ENCODE data around the gene CACNA2D3.

Gene CACNA2D3

DNA sequence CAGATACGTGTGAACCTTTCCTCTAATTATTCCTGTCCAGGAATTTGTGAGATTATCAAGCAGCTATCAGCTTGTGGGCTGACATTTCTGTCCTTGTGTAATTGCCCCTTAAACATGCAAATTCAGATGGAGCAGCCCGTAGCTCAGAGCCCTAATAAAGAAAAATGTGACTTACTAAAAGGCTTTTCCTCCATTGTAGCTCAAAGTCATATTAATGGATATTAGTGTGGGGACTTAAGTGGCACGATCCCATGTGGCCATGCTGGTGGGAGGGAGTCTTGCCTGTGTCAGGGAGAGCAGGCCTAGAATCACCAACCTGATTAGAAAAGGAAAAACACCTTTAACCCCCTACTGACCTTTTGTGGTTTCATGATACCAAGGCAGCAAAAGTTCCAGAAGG lies 406.3 kb downstream of the CACNA2D3 start:
- Histone ChIP-seq H3K4me1 (ENCODE audit: control insufficient read depth, insufficient read depth, low read length, unreplicated experiment) (no peaks in the 10 kb centered on the region), H3K4me3 (ENCODE audit: low read depth, low read length) (no peak overlapping the region), H2AFZ (ENCODE audit: low read length, unreplicated experiment) (no peak overlapping the region), H3K79me2 (ENCODE audit: control insufficient read depth, insufficient read depth, low read length, unreplicated experiment) (no peaks in the 10 kb centered on the region), H3K27me3 (ENCODE audit: insufficient read depth, low read length) (no peaks in the 10 kb centered on the region), H3K36me3 (ENCODE audit: insufficient read depth, low read length) (no peaks in the 10 kb centered on the region), H3K27ac (ENCODE audit: low read depth, low read length) (no peak overlapping the region)

- no peaks in the 10 kb centered on the region for H3K4me1 ChIP-seq (ENCODE audit: control insufficient read depth, insufficient read depth, low read length, unreplicated experiment)
- H3K4me3 ChIP-seq (ENCODE audit: low read depth, low read length): no peak overlapping the region
- H3K27me3 ChIP-seq (ENCODE audit: insufficient read depth, low read length): no peaks in the 10 kb centered on the region
- H3K79me2 ChIP-seq (ENCODE audit: control insufficient read depth, insufficient read depth, low read length, unreplicated experiment): no peaks in the 10 kb centered on the region
- no peak overlapping the region for H2AFZ ChIP-seq (ENCODE audit: low read length, unreplicated experiment)
- no peak overlapping the region for H3K27ac ChIP-seq (ENCODE audit: low read depth, low read length)
- H3K36me3 ChIP-seq (ENCODE audit: insufficient read depth, low read length): no peaks in the 10 kb centered on the region
Measured at GRCh38 chr3:54530091-54530490, 407.7 kb downstream of the CACNA2D3 start.

GRCh38 chr3:54530944-54531343 lies 408.6 kb downstream of the CACNA2D3 start:
- Histone ChIP-seq H3K36me3 (ENCODE audit: insufficient read depth, low read length) (no peaks in the 10 kb centered on the region), H3K79me2 (ENCODE audit: control insufficient read depth, insufficient read depth, low read length, unreplicated experiment) (no peaks in the 10 kb centered on the region), H3K27ac (ENCODE audit: low read depth, low read length) (no peak overlapping the region), H2AFZ (ENCODE audit: low read length, unreplicated experiment) (no peak overlapping the region), H3K4me1 (ENCODE audit: control insufficient read depth, insufficient read depth, low read length, unreplicated experiment) (no peaks in the 10 kb centered on the region), H3K4me3 (ENCODE audit: low read depth, low read length) (no peak overlapping the region), H3K27me3 (ENCODE audit: insufficient read depth, low read length) (no peaks in the 10 kb centered on the region)

DNA sequence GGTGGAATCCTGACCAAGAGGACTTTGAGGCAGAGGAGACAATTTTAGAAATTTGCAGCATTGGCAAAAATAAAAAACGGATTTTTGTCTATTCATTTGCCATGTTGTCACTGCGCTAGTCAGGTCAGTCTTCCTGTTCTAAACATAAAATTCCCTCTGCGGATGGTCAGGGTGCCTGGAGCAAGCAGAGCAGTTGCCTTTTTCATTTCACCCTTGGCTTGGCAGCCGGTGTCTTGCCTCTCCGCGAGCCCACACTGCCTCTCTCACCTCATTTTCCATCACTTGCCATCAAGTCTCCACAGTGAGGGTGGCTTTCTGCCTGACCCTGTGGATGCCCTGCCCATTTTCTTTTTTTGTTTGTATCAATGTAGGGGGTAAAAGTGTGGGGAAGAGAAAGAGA lies 409.4 kb downstream of the CACNA2D3 start:
- Histone ChIP-seq H3K4me1 (ENCODE audit: control insufficient read depth, insufficient read depth, low read length, unreplicated experiment) (no peaks in the 10 kb centered on the region), H3K36me3 (ENCODE audit: insufficient read depth, low read length) (no peaks in the 10 kb centered on the region)

DNA sequence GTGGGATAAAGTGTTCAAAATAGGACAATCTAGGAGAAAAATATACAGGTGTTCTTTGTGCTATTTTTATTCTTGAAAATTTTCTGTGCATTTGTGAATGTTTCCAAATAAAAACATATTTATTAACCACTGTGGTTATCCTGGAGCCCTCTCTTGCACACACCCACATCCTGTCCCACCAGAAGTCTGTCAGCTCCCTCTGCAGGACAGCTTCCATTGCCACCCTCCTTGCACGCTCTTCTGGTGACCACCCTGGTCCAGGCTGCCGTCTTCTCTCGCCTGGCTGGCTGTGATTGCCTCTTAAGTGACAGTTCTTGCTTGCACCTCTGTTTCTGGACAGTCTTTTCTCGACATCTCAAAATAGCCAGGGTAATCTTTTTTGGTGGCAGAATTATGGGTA lies 411.5 kb downstream of the CACNA2D3 start:
- Histone ChIP-seq H3K27ac (ENCODE audit: low read depth, low read length) (no peak overlapping the region), H3K4me1 (ENCODE audit: control insufficient read depth, insufficient read depth, low read length, unreplicated experiment) (no peaks in the 10 kb centered on the region), H3K79me2 (ENCODE audit: control insufficient read depth, insufficient read depth, low read length, unreplicated experiment) (no peaks in the 10 kb centered on the region), H3K27me3 (ENCODE audit: insufficient read depth, low read length) (no peaks in the 10 kb centered on the region), H2AFZ (ENCODE audit: low read length, unreplicated experiment) (no peak overlapping the region), H3K36me3 (ENCODE audit: insufficient read depth, low read length) (no peaks in the 10 kb centered on the region), H3K4me3 (ENCODE audit: low read depth, low read length) (no peak overlapping the region)

More for the DNA sequence above, 409.4 kb downstream of the CACNA2D3 start:
- Histone ChIP-seq H2AFZ (ENCODE audit: low read length, unreplicated experiment) (no peak overlapping the region), H3K79me2 (ENCODE audit: control insufficient read depth, insufficient read depth, low read length, unreplicated experiment) (no peaks in the 10 kb centered on the region), H3K27ac (ENCODE audit: low read depth, low read length) (no peak overlapping the region), H3K27me3 (ENCODE audit: insufficient read depth, low read length) (no peaks in the 10 kb centered on the region), H3K4me3 (ENCODE audit: low read depth, low read length) (no peak overlapping the region)

DNA sequence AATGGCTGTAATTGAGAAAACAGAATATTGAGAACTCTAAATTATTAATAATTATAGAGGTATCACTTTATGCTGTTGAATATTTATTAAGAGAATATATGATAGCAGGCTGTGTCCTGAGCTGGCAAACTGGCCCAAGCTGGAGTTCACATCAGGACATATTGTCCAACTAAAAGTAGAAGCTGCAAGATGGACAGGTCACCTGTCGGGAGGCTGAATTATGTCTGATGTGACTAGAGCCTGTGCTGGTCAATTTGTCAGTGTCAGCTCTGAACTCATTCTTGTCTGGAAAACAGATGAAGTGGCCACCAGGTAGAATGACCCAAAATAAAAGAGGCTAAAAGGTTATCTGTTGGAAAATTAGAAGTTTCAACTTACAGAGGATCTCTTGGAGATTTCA lies 413.3 kb downstream of the CACNA2D3 start:
- Histone ChIP-seq H3K4me1 (ENCODE audit: control insufficient read depth, insufficient read depth, low read length, unreplicated experiment) (no peaks in the 10 kb centered on the region), H3K79me2 (ENCODE audit: control insufficient read depth, insufficient read depth, low read length, unreplicated experiment) (no peaks in the 10 kb centered on the region), H3K27me3 (ENCODE audit: insufficient read depth, low read length) (no peaks in the 10 kb centered on the region), H3K27ac (ENCODE audit: low read depth, low read length) (no peak overlapping the region), H3K4me3 (ENCODE audit: low read depth, low read length) (no peak overlapping the region), H3K36me3 (ENCODE audit: insufficient read depth, low read length) (no peaks in the 10 kb centered on the region), H2AFZ (ENCODE audit: low read length, unreplicated experiment) (no peak overlapping the region)

DNA sequence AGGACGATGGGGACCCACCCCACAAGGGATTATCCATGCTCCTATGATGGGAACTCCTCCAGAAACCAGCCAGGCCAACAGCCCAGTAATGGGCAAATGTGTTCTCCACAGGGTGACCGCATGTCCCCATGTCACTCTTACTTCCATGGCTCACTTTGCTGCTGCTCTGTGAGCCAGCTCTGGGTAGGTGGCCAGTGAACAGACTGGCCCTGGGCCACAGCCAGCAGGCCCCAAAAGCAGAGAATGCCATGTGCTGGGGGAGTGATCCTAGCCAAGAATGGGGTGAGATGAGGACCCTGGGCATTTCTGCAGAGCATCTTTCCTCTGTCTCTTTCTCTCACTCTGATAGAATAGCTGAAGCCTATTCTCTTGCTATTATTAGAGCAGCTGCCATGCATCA lies 414.1 kb downstream of the CACNA2D3 start:
- Histone ChIP-seq H3K36me3 (ENCODE audit: insufficient read depth, low read length) (no peaks in the 10 kb centered on the region), H3K27me3 (ENCODE audit: insufficient read depth, low read length) (no peaks in the 10 kb centered on the region), H3K4me3 (ENCODE audit: low read depth, low read length) (no peak overlapping the region), H2AFZ (ENCODE audit: low read length, unreplicated experiment) (no peak overlapping the region), H3K27ac (ENCODE audit: low read depth, low read length) (no peak overlapping the region), H3K79me2 (ENCODE audit: control insufficient read depth, insufficient read depth, low read length, unreplicated experiment) (no peaks in the 10 kb centered on the region), H3K4me1 (ENCODE audit: control insufficient read depth, insufficient read depth, low read length, unreplicated experiment) (no peaks in the 10 kb centered on the region)

DNA sequence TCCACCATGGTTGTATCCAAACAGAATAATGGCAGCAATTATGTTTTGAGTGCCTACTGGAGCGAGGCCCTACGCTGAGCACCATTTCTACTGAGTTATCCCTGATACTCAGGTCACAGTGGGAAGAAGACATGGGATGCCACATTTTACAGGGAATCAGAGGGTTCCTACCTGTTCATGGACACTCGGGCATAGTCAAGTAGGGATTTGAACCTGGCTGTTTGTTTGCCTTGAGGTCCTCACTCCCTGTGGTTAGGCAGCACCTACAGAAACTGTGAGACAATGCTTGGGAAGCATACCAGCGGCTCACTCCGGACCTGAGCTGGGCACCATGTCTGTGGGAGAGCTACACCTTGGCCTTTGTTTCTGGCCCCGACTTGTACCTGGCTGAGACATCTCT lies 415.2 kb downstream of the CACNA2D3 start:
- Histone ChIP-seq H3K27me3 (ENCODE audit: insufficient read depth, low read length) (no peaks in the 10 kb centered on the region), H3K36me3 (ENCODE audit: insufficient read depth, low read length) (no peaks in the 10 kb centered on the region), H3K79me2 (ENCODE audit: control insufficient read depth, insufficient read depth, low read length, unreplicated experiment) (no peaks in the 10 kb centered on the region), H3K4me3 (ENCODE audit: low read depth, low read length) (no peak overlapping the region), H3K4me1 (ENCODE audit: control insufficient read depth, insufficient read depth, low read length, unreplicated experiment) (no peaks in the 10 kb centered on the region), H3K27ac (ENCODE audit: low read depth, low read length) (no peak overlapping the region), H2AFZ (ENCODE audit: low read length, unreplicated experiment) (no peak overlapping the region)

DNA sequence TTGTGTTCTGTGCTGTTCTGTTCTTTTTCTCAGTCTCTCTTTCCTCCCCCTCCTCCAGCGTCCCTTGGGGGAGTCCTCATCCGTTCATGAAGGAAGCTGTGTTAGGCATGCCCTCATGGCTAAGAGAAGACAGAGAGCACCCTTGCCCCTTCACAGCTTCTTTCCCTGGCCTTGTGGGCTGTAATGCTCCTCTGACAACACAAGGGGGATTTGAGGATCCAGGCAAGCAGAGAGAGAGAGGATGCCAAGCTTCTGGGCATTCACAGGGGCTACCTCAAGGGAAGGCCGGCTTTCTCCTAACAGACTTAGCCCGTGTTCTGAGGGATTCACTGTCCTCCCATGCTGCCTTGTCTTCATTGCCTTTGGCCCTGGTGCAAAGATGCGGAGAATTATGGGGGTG lies 416.0 kb downstream of the CACNA2D3 start:
- Histone ChIP-seq H3K4me1 (ENCODE audit: control insufficient read depth, insufficient read depth, low read length, unreplicated experiment) (no peaks in the 10 kb centered on the region), H2AFZ (ENCODE audit: low read length, unreplicated experiment) (no peak overlapping the region), H3K36me3 (ENCODE audit: insufficient read depth, low read length) (no peaks in the 10 kb centered on the region)

DNA sequence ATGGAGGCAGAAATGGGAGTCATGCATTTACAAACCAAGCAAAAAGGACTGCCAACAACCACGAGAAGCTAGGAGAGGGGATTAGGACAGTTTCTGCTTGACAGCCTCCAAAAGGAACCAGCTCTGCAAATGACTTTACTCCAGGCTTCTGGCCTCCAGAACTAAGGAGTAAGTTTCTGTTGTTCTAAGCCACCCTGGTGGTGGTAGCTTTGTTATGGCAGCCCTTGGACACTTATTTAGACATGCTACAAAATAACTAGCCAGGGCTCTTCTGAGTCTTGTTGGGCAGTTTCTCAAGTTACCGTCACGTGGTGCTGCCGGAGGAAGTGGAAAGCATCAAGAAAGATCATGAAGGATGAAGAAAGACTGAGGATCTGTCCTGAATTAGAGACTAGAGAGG lies 419.0 kb downstream of the CACNA2D3 start:
- H3K36me3 ChIP-seq (ENCODE audit: insufficient read depth, low read length): no peaks in the 10 kb centered on the region
- H3K79me2 ChIP-seq (ENCODE audit: control insufficient read depth, insufficient read depth, low read length, unreplicated experiment): no peaks in the 10 kb centered on the region
- no peak overlapping the region for H2AFZ ChIP-seq (ENCODE audit: low read length, unreplicated experiment)
- no peak overlapping the region for H3K27ac ChIP-seq (ENCODE audit: low read depth, low read length)
- no peak overlapping the region for H3K4me3 ChIP-seq (ENCODE audit: low read depth, low read length)
- no peaks in the 10 kb centered on the region for H3K27me3 ChIP-seq (ENCODE audit: insufficient read depth, low read length)
- no peaks in the 10 kb centered on the region for H3K4me1 ChIP-seq (ENCODE audit: control insufficient read depth, insufficient read depth, low read length, unreplicated experiment)

More for the DNA sequence above, 416.0 kb downstream of the CACNA2D3 start:
- no peak overlapping the region for H3K27ac ChIP-seq (ENCODE audit: low read depth, low read length)
- H3K79me2 ChIP-seq (ENCODE audit: control insufficient read depth, insufficient read depth, low read length, unreplicated experiment): no peaks in the 10 kb centered on the region
- H3K27me3 ChIP-seq (ENCODE audit: insufficient read depth, low read length): no peaks in the 10 kb centered on the region
- H3K4me3 ChIP-seq (ENCODE audit: low read depth, low read length): no peak overlapping the region

GRCh38 chr3:54543446-54543845 lies 421.1 kb downstream of the CACNA2D3 start:
- Histone ChIP-seq H3K4me1 (ENCODE audit: control insufficient read depth, insufficient read depth, low read length, unreplicated experiment) (no peaks in the 10 kb centered on the region), H3K27ac (ENCODE audit: low read depth, low read length) (no peak overlapping the region), H3K27me3 (ENCODE audit: insufficient read depth, low read length) (no peaks in the 10 kb centered on the region), H3K4me3 (ENCODE audit: low read depth, low read length) (no peak overlapping the region), H2AFZ (ENCODE audit: low read length, unreplicated experiment) (no peak overlapping the region), H3K36me3 (ENCODE audit: insufficient read depth, low read length) (no peaks in the 10 kb centered on the region), H3K79me2 (ENCODE audit: control insufficient read depth, insufficient read depth, low read length, unreplicated experiment) (no peaks in the 10 kb centered on the region)

Measured in ACC112 (cell line).